ENCODE data around the gene PPM1H.

DNA sequence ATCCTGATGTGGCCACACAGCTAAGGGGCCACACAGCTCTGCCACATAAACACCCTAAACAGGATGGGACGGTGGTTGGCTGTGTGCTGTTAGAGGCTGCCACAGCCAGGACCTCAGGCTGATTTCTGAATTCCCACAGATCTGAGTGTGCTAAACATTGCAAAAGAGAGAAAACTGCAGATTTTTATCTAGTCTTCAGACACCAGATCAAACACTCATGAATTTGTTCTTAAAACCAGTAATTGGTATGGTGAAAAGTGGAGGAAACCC lies 277.7 kb downstream of the PPM1H start:
- TF ChIP-seq, protein P1, sequence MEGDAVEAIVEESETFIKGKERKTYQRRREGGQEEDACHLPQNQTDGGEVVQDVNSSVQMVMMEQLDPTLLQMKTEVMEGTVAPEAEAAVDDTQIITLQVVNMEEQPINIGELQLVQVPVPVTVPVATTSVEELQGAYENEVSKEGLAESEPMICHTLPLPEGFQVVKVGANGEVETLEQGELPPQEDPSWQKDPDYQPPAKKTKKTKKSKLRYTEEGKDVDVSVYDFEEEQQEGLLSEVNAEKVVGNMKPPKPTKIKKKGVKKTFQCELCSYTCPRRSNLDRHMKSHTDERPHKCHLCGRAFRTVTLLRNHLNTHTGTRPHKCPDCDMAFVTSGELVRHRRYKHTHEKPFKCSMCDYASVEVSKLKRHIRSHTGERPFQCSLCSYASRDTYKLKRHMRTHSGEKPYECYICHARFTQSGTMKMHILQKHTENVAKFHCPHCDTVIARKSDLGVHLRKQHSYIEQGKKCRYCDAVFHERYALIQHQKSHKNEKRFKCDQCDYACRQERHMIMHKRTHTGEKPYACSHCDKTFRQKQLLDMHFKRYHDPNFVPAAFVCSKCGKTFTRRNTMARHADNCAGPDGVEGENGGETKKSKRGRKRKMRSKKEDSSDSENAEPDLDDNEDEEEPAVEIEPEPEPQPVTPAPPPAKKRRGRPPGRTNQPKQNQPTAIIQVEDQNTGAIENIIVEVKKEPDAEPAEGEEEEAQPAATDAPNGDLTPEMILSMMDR (IDR thresholded peaks at IDR 0.05): no peak
- TF ChIP-seq POLR2A (IDR thresholded peaks at IDR 0.05): no peak
